H1 (cell line): ENCODE measurements around the gene SLMAP. TPM values are rescaled to one million over a fixed set of nuclear protein-coding genes. Genes with fewer than 3 reads are reported as not detected.

Experiments
- CTCF ChIA-PET: fragments of 300-600 bp; sonication (Branson Sonifier 250); formaldehyde crosslinking; loops from one replicate; lab custom pipeline; 2021; ENCODE audit not compliant: partially characterized antibody; lab: Charles Lee
- POLR2A ChIA-PET: fragments of 300-600 bp; sonication (Branson Sonifier 250); formaldehyde crosslinking; loops from one replicate; lab custom pipeline; 2021; ENCODE audit warnings: inconsistent platforms; ENCODE audit not compliant: partially characterized antibody; lab: Charles Lee
- DNase-seq, 2 experiments: peaks; one replicate each; pipeline versions ENCODE4 v3.0.0 to v3.0.0-alpha.2; 2010 to 2022; ENCODE audit warnings: low spot score in 2 of 2, low read depth in 1 of 2, mixed read lengths in 1 of 2
- FAIRE-seq: peaks from 2 replicates; lab custom pipeline; 2011; peaks lifted over from hg19 to GRCh38; lab: Jason Lieb, UNC
- H2AFZ ChIP-seq: 2 replicates; pipeline ENCODE4 v1.8.1; 2012; ENCODE audit warnings: low read length, inconsistent platforms
- H2AK5ac ChIP-seq: 2 replicates; pipeline ENCODE4 v1.6.1; 2013; ENCODE audit warnings: low read depth, low read length
- H2BK120ac ChIP-seq: replicated peaks from 2 replicates; pipeline ENCODE3; 2013; ENCODE audit warnings: low read depth, low read length, inconsistent platforms
- H2BK12ac ChIP-seq: 2 replicates; pipeline ENCODE4 v1.6.1; 2013; ENCODE audit warnings: low read depth, low read length
- H2BK15ac ChIP-seq: 2 replicates; pipeline ENCODE4 v1.6.1; 2013; ENCODE audit warnings: low read length
- H2BK20ac ChIP-seq: 2 replicates; pipeline ENCODE4 v1.6.1; 2013; ENCODE audit warnings: low read length
- H2BK5ac ChIP-seq: 2 replicates; pipeline ENCODE4 v1.6.1; 2013; ENCODE audit warnings: low read depth, low read length
- H3K14ac ChIP-seq: 2 replicates; pipeline ENCODE4 v1.6.1; 2013; ENCODE audit warnings: inconsistent platforms; ENCODE audit not compliant: insufficient read length
- H3K18ac ChIP-seq: 2 replicates; pipeline ENCODE4 v1.6.1; 2013; ENCODE audit warnings: low read length; ENCODE audit errors: extremely low read depth
- H3K23ac ChIP-seq: 2 replicates; pipeline ENCODE4 v1.6.1; 2013; ENCODE audit warnings: inconsistent platforms; ENCODE audit not compliant: insufficient read length
- H3K23me2 ChIP-seq: 2 replicates; pipeline ENCODE4 v1.6.1; 2013; ENCODE audit warnings: low read depth, low read length
- H3K27ac ChIP-seq: 2 replicates; pipeline ENCODE4 v1.6.1; 2011; ENCODE audit warnings: low read depth, low read length, inconsistent platforms
- H3K27me3 ChIP-seq, 4 experiments: replicated peaks in 1 of 4; 1 replicate in 1 of 4; 2 replicates in 3 of 4; pipeline versions ENCODE4 v1.6.1 to v1.8.1; 2011 to 2013; ENCODE audit warnings: low read length in 3 of 4, mild to moderate bottlenecking in 3 of 4, inconsistent platforms in 2 of 4, mixed read lengths in 2 of 4, moderate library complexity in 1 of 4; ENCODE audit not compliant: control insufficient read depth in 3 of 4, insufficient read depth in 3 of 4; ENCODE audit errors: extremely low read depth in 1 of 4
- H3K36me3 ChIP-seq, 4 experiments: 2 replicates each; pipeline versions ENCODE4 v1.6.1 to v1.8.1; 2011 to 2013; ENCODE audit warnings: mild to moderate bottlenecking in 4 of 4, low read length in 3 of 4, moderate library complexity in 2 of 4, control low read depth in 1 of 4, inconsistent platforms in 1 of 4; ENCODE audit not compliant: insufficient read depth in 4 of 4, control insufficient read depth in 2 of 4
- H3K4ac ChIP-seq: replicated peaks from 2 replicates; pipeline ENCODE3; 2013; ENCODE audit warnings: low read length, low read depth, mixed read lengths, inconsistent platforms; ENCODE audit not compliant: insufficient read length
- H3K4me1 ChIP-seq, 4 experiments: replicated peaks in 1 of 4; 1 replicate in 1 of 4; 2 replicates in 3 of 4; pipeline versions ENCODE4 v1.6.1 to v1.8.1; 2011 to 2013; ENCODE audit warnings: low read length in 3 of 4, inconsistent platforms in 2 of 4, mixed read lengths in 1 of 4; ENCODE audit not compliant: insufficient read depth in 4 of 4, control insufficient read depth in 3 of 4
- H3K4me2 ChIP-seq, 2 experiments: 2 replicates each; pipeline versions ENCODE4 v1.6.1 to v1.8.1; 2011 to 2013; ENCODE audit warnings: low read depth in 2 of 2, low read length in 2 of 2, control low read depth in 1 of 2, inconsistent platforms in 1 of 2, mild to moderate bottlenecking in 1 of 2; ENCODE audit not compliant: insufficient read depth in 1 of 2
- H3K4me3 ChIP-seq, 4 experiments: fragments of 200-600, 300-600 bp in 1 of 4; sonication (generic), shearing (Covaris generic), sonication (Bioruptor Twin) in 1 of 4; 2 replicates each; pipeline versions ENCODE4 v1.5.1 to v1.8.1; 2011 to 2016; ENCODE audit warnings: low read length in 4 of 4, low read depth in 3 of 4, control low read depth in 2 of 4, inconsistent platforms in 2 of 4, mild to moderate bottlenecking in 2 of 4, mixed read lengths in 1 of 4, moderate library complexity in 1 of 4; ENCODE audit not compliant: insufficient read depth in 2 of 4; ENCODE audit errors: extremely low read depth in 1 of 4
- H3K56ac ChIP-seq: replicated peaks from 2 replicates; pipeline ENCODE3; 2013; ENCODE audit warnings: low read depth, mild to moderate bottlenecking, mixed read lengths, low read length, inconsistent platforms; ENCODE audit not compliant: insufficient read length
- H3K79me1 ChIP-seq: 2 replicates; pipeline ENCODE4 v1.6.1; 2013; ENCODE audit warnings: low read depth, low read length, control low read depth
- H3K79me2 ChIP-seq, 2 experiments: 2 replicates each; pipeline versions ENCODE4 v1.6.1 to v1.8.1; 2012 to 2013; ENCODE audit warnings: low read length in 2 of 2, mild to moderate bottlenecking in 2 of 2, inconsistent platforms in 1 of 2; ENCODE audit not compliant: insufficient read depth in 2 of 2, control insufficient read depth in 1 of 2
- H3K9ac ChIP-seq, 4 experiments: replicated peaks in 1 of 4; 1 replicate in 1 of 4; 2 replicates in 3 of 4; pipeline versions ENCODE4 v1.6.1 to v1.8.1; 2011 to 2013; ENCODE audit warnings: low read depth in 3 of 4, low read length in 3 of 4, control low read depth in 2 of 4, mild to moderate bottlenecking in 2 of 4, moderate library complexity in 2 of 4, inconsistent platforms in 1 of 4; ENCODE audit errors: extremely low read depth in 1 of 4
- H3K9me3 ChIP-seq, 2 experiments: 2 replicates each; pipeline versions ENCODE4 v1.6.1 to v1.8.1; 2012 to 2013; ENCODE audit warnings: mild to moderate bottlenecking in 2 of 2, moderate library complexity in 2 of 2, control low read depth in 1 of 2, inconsistent platforms in 1 of 2, low read depth in 1 of 2, low read length in 1 of 2, mixed read lengths in 1 of 2; ENCODE audit not compliant: insufficient read depth in 2 of 2
- H4K20me1 ChIP-seq, 2 experiments: replicated peaks in 1 of 2; 2 replicates each; pipeline versions ENCODE3 to v1.8.1; 2011 to 2013; ENCODE audit warnings: inconsistent platforms in 2 of 2, low read length in 2 of 2, mild to moderate bottlenecking in 1 of 2; ENCODE audit not compliant: insufficient read depth in 2 of 2, control insufficient read depth in 1 of 2
- H4K5ac ChIP-seq: 2 replicates; pipeline ENCODE4 v1.6.1; 2013; ENCODE audit warnings: low read length, low read depth, mixed read lengths, inconsistent platforms; ENCODE audit not compliant: insufficient read length
- H4K8ac ChIP-seq: 2 replicates; pipeline ENCODE4 v1.8.0; 2013; ENCODE audit warnings: mild to moderate bottlenecking, moderate library complexity, low read length, inconsistent platforms; ENCODE audit not compliant: insufficient read depth; ENCODE audit errors: extremely low read depth
- H4K91ac ChIP-seq: replicated peaks from 2 replicates; pipeline ENCODE3; 2013; ENCODE audit warnings: low read length, mixed read lengths, inconsistent platforms; ENCODE audit not compliant: insufficient read length
- ASH2L ChIP-seq: fragments of 200-600, 300-600 bp; sonication (generic); IDR thresholded peaks from one replicate; pipeline ENCODE4 v1.7.1; 2017; ENCODE audit warnings: low read length
- BRCA1 ChIP-seq: IDR thresholded peaks from 2 replicates; pipeline ENCODE4 v1.6.1; 2012; ENCODE audit warnings: low read depth, low read length, improper control_type of control experiment
- CHD2 ChIP-seq: IDR thresholded peaks from 2 replicates; pipeline ENCODE4 v1.6.1; 2012; ENCODE audit warnings: low read length, improper control_type of control experiment
- CTBP2 ChIP-seq: IDR thresholded peaks from 2 replicates; pipeline ENCODE4 v1.7.0; 2011; ENCODE audit warnings: borderline replicate concordance, mild to moderate bottlenecking, moderate library complexity, mixed read lengths, low read length; ENCODE audit not compliant: insufficient read depth, insufficient read length
- HDAC2 ChIP-seq, 2 experiments: fragments of 300-600 bp in 1 of 2; sonication (generic) in 1 of 2; IDR thresholded peaks; 2 replicates each; pipeline ENCODE4 v1.6.1; 2011 to 2012; ENCODE audit warnings: low read depth in 2 of 2, low read length in 2 of 2, mild to moderate bottlenecking in 2 of 2, moderate library complexity in 2 of 2, borderline replicate concordance in 1 of 2, inconsistent platforms in 1 of 2
- HDAC6 ChIP-seq: IDR thresholded peaks from one replicate; pipeline ENCODE4 v1.7.1; 2012; ENCODE audit warnings: low read depth, mild to moderate bottlenecking, inconsistent platforms, low read length, moderate library complexity
- JUND ChIP-seq: IDR thresholded peaks from 2 replicates; pipeline ENCODE4 v1.6.1; 2011; ENCODE audit warnings: mild to moderate bottlenecking, improper control_type of control experiment, low read length
- KDM4A ChIP-seq: IDR thresholded peaks from one replicate; pipeline ENCODE4 v1.7.1; 2012; ENCODE audit warnings: low read depth, mild to moderate bottlenecking, moderate library complexity, low read length, inconsistent platforms; ENCODE audit not compliant: severe bottlenecking
- NANOG ChIP-seq: IDR thresholded peaks from 2 replicates; pipeline ENCODE4 v1.6.1; 2011; ENCODE audit warnings: low read length, low read depth, mild to moderate bottlenecking, inconsistent platforms; ENCODE audit not compliant: insufficient read depth, poor library complexity, severe bottlenecking
- SP4 ChIP-seq: IDR thresholded peaks from 2 replicates; pipeline ENCODE4 v1.6.1; 2012; ENCODE audit warnings: low read length, inconsistent platforms
- TEAD4 ChIP-seq: IDR thresholded peaks from 2 replicates; pipeline ENCODE4 v1.6.1; 2012; ENCODE audit warnings: low read depth, low read length, inconsistent platforms, mixed read lengths
- ZNF274 ChIP-seq: IDR thresholded peaks from 2 replicates; pipeline ENCODE4 v1.7.0; 2012; ENCODE audit warnings: low read length, borderline replicate concordance; ENCODE audit errors: extremely low read depth
- WGBS, 2 experiments: shearing (Covaris generic) in 1 of 2; methylation state at CpG; one replicate each; pipeline versions ENCODE4 v1.1.6 to v1.1.7; 2013 to 2015; ENCODE audit warnings: low lambda C conversion rate in 2 of 2, mixed read lengths in 2 of 2, inconsistent platforms in 1 of 2, low coverage in 1 of 2, missing lambda C conversion rate in 1 of 2; ENCODE audit not compliant: insufficient replicate concordance in 2 of 2, insufficient coverage in 1 of 2, insufficient read length in 1 of 2; ENCODE audit errors: extremely low coverage in 1 of 2, missing lambda C conversion rate in 1 of 2; 5-methylcytosine and 5-hydroxymethylcytosine counted together
- polyA plus RNA-seq, 7 experiments: library from polyadenylated mRNA; depleted of rRNA in 3 of 7; stranded (reverse) in 5 of 7; unstranded in 2 of 7; fragments of >200 nt in 5 of 7; fragments of 200-250 nt in 2 of 7; gene quantifications; 1 replicate in 5 of 7; 2 replicates in 1 of 7; 4 replicates in 1 of 7; pipeline versions ENCODE4 v1.2.1 to v1.2.3, GENCODE V29; 2011 to 2013; ENCODE audit warnings: missing spikeins in 2 of 7, mixed read lengths in 2 of 7
- total RNA-seq: library from RNA; stranded (reverse); fragmentation: NEBNext Ultra II Directional; extraction: Animal tissue kit (Norgen Biotek cat#: 25700); gene quantifications from 2 replicates; pipeline ENCODE4 v1.2.1, GENCODE V29; 2021

Gene SLMAP
- total and polyA plus RNA-seq, 2 of the 8 experiments (the other 6 are each of a cell fraction or from before 2014, with no cell fraction given), result 13.6 to 70.4 TPM

DNA sequence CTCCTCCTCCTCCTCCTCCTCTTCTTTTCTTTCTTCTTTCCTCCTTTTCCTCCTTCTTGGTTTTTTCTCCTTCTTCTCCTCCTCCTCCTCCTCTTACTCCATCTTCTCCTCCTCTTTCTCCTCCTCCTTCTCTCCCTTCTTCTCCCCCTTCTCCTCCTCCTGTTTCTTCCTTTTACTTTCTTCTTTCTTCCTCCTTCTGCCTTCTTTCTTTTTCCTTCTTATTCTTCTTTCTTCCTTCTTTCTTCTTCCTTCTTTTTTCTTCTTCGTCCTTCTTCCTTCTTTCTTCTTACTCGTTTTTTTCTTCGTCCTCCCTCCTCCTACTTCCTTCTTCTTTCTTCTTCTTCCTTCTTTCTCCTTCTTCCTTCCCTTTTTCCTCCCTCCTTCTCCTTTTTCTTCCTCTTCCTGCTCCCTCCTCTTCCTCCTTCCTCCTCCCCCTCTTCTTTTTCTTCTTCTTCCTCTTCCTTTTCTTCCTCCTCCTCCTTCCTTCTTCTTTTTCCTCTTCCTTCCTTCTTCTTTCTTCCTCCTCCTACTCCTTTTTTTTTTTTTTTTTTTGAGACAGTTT is 92.1 kb downstream of the SLMAP start:
- H3K9ac ChIP-seq, result no peak overlapping the region
- no peak overlapping the region for H2AFZ ChIP-seq
- H2BK20ac ChIP-seq, result no peak overlapping the region
- H3K4me1 ChIP-seq, result no peaks in the 10 kb centered on the region
- no peak overlapping the region for H3K23ac ChIP-seq
- DNase-seq (no peak), FAIRE-seq (no peak)
- no peak overlapping the region for H3K18ac ChIP-seq
- H3K56ac ChIP-seq, result no peak overlapping the region
- H3K79me1 ChIP-seq, result no peaks in the 10 kb centered on the region; the same call in 1 of the 2 replicates
- no peak overlapping the region for H4K91ac ChIP-seq
- no peaks in the 10 kb centered on the region; a peak in 1 of 8 replicates for H3K36me3 ChIP-seq
- no peak overlapping the region for H3K27ac ChIP-seq
- H2BK120ac ChIP-seq, result no peak overlapping the region
- H3K79me2 ChIP-seq, result no peaks in the 10 kb centered on the region
- H3K23me2 ChIP-seq, result no peaks in the 10 kb centered on the region
- H4K20me1 ChIP-seq, result no peaks in the 10 kb centered on the region
- no peak overlapping the region for H3K4me2 ChIP-seq
- H2BK15ac ChIP-seq, result no peak overlapping the region
- H2BK5ac ChIP-seq, result no peak overlapping the region
- H2AK5ac ChIP-seq, result no peak overlapping the region
- no peak overlapping the region for H3K4me3 ChIP-seq
- H2BK12ac ChIP-seq, result no peak overlapping the region
- ChIA-PET POLR2A (no interaction called here), CTCF (no interaction called here)
- no peaks in the 10 kb centered on the region for H3K9me3 ChIP-seq
- no peaks in the 10 kb centered on the region for H3K27me3 ChIP-seq
- no peak overlapping the region for H3K14ac ChIP-seq
- H4K5ac ChIP-seq, result no peak overlapping the region
- no peak overlapping the region for H3K4ac ChIP-seq
- H4K8ac ChIP-seq, result no peak overlapping the region
- 66 to 100% methylated on average over 3 of the region's 3 CpGs for WGBS, 2 experiments
- TF ChIP-seq SP4 (no peak), JUND (no peak), CHD2 (no peak), ASH2L (no peak), BRCA1 (no peak), HDAC2 (IDR thresholded peaks at IDR 0.05; ENCODE audit: borderline replicate concordance in 1 of 2, low read depth in 2 of 2, low read length in 2 of 2) (no peak), TEAD4 (no peak), NANOG (no peak), KDM4A (no peak), CTBP2 (no peak), HDAC6 (no peak), ZNF274 (no peak)
